Measurements from ENCODE around the gene OMP. TPM values are rescaled to one million over a fixed set of nuclear protein-coding genes. Genes with fewer than 3 reads are reported as not detected.

The OMP gene
- total and polyA plus RNA-seq, 9 donors: 0.55 to 1.8 (median 1.6) TPM; not detected in 4

DNA sequence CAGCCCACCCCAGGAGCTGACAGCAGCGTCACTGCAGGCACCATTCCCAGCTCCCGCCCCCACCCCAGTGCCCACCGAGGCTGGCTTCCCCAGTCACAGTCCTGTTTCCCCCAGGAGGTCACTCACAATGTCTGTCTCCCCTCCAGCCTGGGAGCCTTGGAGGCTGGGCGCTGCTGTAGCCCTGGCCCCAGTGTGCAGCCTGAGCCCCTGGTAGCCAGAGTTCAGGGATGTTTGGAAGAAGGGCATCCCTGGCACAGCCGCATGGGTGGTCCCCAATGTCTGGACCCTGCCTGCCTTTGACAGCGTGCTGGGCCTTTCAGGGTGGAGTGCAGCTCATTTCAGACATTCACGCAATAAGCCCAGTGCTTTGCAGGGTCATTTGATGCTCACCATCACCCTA lies 31.6 kb upstream of the OMP start:
- Histone ChIP-seq H3K9me3 (no peaks in the 10 kb centered on the region), H3K36me3 (no peaks in the 10 kb centered on the region), H3K27ac (peak overlapping the region in 1 of 2 donors; percentile 84), H3K4me3 (no peak overlapping the region), H3K27me3 (no peaks in the 10 kb centered on the region), H3K4me1 (ENCODE audit: insufficient read depth) (peaks cover 29% of the 10 kb centered on the region)
- intact Hi-C loops (cut with DNase I): no loop called here
- TF ChIP-seq, protein P1, sequence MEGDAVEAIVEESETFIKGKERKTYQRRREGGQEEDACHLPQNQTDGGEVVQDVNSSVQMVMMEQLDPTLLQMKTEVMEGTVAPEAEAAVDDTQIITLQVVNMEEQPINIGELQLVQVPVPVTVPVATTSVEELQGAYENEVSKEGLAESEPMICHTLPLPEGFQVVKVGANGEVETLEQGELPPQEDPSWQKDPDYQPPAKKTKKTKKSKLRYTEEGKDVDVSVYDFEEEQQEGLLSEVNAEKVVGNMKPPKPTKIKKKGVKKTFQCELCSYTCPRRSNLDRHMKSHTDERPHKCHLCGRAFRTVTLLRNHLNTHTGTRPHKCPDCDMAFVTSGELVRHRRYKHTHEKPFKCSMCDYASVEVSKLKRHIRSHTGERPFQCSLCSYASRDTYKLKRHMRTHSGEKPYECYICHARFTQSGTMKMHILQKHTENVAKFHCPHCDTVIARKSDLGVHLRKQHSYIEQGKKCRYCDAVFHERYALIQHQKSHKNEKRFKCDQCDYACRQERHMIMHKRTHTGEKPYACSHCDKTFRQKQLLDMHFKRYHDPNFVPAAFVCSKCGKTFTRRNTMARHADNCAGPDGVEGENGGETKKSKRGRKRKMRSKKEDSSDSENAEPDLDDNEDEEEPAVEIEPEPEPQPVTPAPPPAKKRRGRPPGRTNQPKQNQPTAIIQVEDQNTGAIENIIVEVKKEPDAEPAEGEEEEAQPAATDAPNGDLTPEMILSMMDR (IDR thresholded peaks at IDR 0.05): no peak
- no peak for TF ChIP-seq EP300 (IDR thresholded peaks at IDR 0.05)
- no peak for TF ChIP-seq POLR2A (IDR thresholded peaks at IDR 0.05)
- 71 to 85% (median 83%) methylated on average over 7 of the region's 7 CpGs for WGBS, 3 donors
- DNase-seq: peak in 2 of 5 donors; percentile 23

DNA sequence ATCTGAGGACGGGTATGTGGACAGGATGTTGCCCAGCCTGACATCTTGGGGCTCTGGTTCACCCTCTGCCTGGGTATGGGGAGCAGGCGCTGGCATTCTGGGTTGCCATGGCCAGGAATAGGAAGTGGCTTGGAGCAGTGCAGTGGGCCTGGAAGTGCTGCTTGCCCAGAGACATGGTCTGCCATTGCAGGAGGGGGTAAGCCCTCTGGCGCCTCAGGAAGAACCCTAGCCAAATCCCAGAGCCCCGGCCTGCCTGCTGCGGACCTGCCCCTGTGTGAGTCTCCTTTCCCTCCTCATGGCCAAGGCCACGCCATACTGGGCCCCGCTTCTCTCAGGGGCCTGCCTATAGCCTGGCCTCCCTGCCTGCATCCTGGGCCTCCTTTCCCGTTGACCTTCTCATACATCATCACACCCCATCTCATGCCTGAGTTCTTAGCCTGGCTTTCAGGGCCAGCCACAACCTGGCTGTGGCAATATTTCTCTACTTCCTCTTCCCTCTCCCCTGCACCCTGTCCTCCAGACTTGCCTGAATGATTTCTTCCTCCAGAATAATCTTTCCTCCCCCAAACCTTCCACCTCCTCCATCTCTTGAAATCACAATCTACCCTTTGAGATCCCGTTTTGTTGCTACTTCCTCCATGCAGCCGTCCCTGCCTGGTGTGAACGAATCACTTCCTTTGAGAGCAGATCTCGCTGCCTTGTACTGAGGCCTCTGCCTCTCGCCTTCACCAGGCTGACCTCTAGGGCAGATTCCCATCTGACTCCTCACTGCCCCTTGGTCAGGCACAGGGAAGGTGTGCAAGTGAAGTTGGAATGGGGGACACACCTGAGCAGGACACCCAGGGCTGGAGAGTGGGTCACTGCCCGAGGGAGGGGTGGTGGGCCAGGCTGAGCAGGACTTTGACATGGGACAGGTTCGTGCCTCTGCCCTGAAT lies 30.7 kb upstream of the OMP start:
- WGBS, 3 donors: 78 to 80% (median 79%) methylated on average over 15 of the region's 15 CpGs

DNA sequence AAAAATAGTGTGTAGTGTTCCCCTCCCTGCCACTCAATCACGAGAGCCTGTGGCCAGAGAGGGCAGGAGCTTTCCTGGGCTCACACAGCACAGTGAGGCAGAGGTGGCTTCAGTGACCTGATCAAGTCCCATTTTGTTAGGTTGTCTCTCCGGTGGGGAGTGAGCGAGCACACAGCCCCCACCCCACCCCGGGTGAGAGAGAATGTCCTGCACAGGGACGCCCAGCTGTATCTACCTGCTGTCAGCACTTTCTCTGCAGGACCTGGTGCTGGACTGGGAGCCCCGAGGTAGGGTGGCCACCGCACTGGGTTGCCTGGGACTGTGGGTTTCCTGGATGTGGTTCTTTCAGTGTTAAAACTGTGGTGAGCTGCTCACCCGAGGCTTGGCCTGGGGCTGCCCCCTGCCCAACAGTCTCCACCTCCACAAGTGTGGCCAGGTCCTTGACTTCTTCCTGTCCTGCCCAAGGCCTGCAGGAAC lies 29.8 kb upstream of the OMP start:
- 38 to 46% (median 39%) methylated on average over 8 of the region's 8 CpGs for WGBS, 3 donors
- no peak for TF ChIP-seq POLR2A (IDR thresholded peaks at IDR 0.05)
- no peak for TF ChIP-seq EP300 (IDR thresholded peaks at IDR 0.05)
- TF ChIP-seq, protein P1 (IDR thresholded peaks at IDR 0.05): no peak
- intact Hi-C loops (cut with DNase I): no loop called here

More for the DNA sequence above, 30.7 kb upstream of the OMP start:
- no peaks in the 10 kb centered on the region for H3K27me3 ChIP-seq
- H3K4me3 ChIP-seq: no peak overlapping the region
- peaks cover 29% of the 10 kb centered on the region for H3K4me1 ChIP-seq (ENCODE audit: insufficient read depth)
- intact Hi-C loops (cut with DNase I): no loop called here
- TF ChIP-seq EP300 (IDR thresholded peaks at IDR 0.05): no peak
- TF ChIP-seq, protein P1 (IDR thresholded peaks at IDR 0.05): no peak
- no peak for TF ChIP-seq POLR2A (IDR thresholded peaks at IDR 0.05)
- peak in 4 of 5 donors; percentile 18 to 36 (median 30) for DNase-seq
- H3K27ac ChIP-seq: peak overlapping the region in 1 of 2 donors; percentile 84
- H3K36me3 ChIP-seq: no peaks in the 10 kb centered on the region
- H3K9me3 ChIP-seq: no peaks in the 10 kb centered on the region

DNA sequence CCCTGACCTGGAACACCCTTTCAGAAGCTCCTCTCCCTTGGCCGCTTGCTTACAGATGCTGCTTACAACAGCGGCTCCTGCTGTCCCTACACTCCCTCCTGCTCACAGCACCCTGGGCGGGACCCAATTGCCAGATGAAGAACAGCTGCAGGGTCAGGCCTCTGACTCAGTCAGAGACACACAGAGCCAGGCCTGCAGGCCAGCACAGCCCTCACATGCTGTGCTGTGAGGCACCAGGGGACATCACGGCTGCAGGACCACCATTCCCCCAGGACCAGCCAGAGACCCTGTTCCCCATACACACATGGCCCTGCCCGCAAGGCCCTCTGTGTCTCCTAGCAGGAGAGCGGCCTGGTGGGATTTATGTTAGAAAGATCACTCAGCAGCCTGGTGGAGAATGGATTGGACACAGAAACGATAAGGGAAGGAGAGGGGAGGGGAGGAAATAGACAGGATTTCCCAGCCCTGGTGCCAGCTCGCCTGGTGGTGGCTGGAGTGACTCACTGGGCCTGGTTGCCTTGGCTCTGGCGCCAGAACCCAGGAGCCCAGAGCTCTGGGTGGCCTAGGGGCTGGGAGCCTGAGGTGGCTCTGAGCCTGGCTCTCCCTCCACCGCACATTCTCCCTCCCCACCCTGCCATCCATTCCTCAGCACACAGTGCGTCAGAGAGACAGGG lies 29.2 kb upstream of the OMP start:
- intact Hi-C loops (cut with DNase I): no loop called here
- TF ChIP-seq POLR2A (IDR thresholded peaks at IDR 0.05): peak; percentile 30
- TF ChIP-seq, protein P1 (IDR thresholded peaks at IDR 0.05): peak; percentile 24 to 87 (median 78)
- TF ChIP-seq EP300 (IDR thresholded peaks at IDR 0.05): peak; percentile 35
- Histone ChIP-seq H3K4me1 (ENCODE audit: insufficient read depth) (peaks cover 27% of the 10 kb centered on the region), H3K27me3 (no peaks in the 10 kb centered on the region), H3K27ac (peak overlapping the region; percentile 76 to 84), H3K36me3 (no peaks in the 10 kb centered on the region), H3K9me3 (no peaks in the 10 kb centered on the region), H3K4me3 (no peak overlapping the region)
- 4 to 7% (median 4%) methylated on average over 11 of the region's 11 CpGs for WGBS, 3 donors
- DNase-seq: peak; percentile 92 to 96 (median 92)

More for the DNA sequence above, 29.8 kb upstream of the OMP start:
- Histone ChIP-seq H3K9me3 (no peaks in the 10 kb centered on the region), H3K27me3 (no peaks in the 10 kb centered on the region), H3K27ac (peak overlapping the region; percentile 44 to 84), H3K4me3 (no peak overlapping the region), H3K36me3 (no peaks in the 10 kb centered on the region), H3K4me1 (ENCODE audit: insufficient read depth) (peaks cover 29% of the 10 kb centered on the region)
- peak in 1 of 5 donors; percentile 37 for DNase-seq
